Tibial artery (tissue), 4 donors: ENCODE measurements around the gene RGS7.
"Not testable (repeated sequence)": the region's sequence is repeated elsewhere in the genome, so short reads cannot be mapped to it uniquely, and the experiment has no call there.

Experiments
- DNase-seq, 2 donors: peaks; one replicate each; pipeline ENCODE4 v3.0.0-alpha.2; 2019
- H3K27ac ChIP-seq, 2 donors: fragments of 200-600 bp; sonication (generic) in 1 of 2; 1 replicate in 1 of 2; 2 replicates in 1 of 2; pipeline ENCODE4 v1.5.1; 2018 to 2019; ENCODE audit warnings: mild to moderate bottlenecking in 1 of 2
- H3K27me3 ChIP-seq, 2 donors: fragments of 200-600 bp; sonication (generic) in 1 of 2; one replicate each; pipeline versions ENCODE4 v1.5.1 to v1.6.0; 2016 to 2019
- H3K36me3 ChIP-seq, 3 donors: fragments of 200-600 bp; sonication (generic) in 2 of 3; one replicate each; pipeline ENCODE4 v1.5.1; 2016 to 2019; ENCODE audit warnings: mild to moderate bottlenecking in 2 of 3
- H3K4me1 ChIP-seq, 4 donors: fragments of 200-600 bp; sonication (generic) in 2 of 4; 1 replicate in 3 of 4; 2 replicates in 1 of 4; pipeline ENCODE4 v1.5.1; 2016 to 2019
- H3K4me3 ChIP-seq, 2 donors: fragments of 200-600 bp; sonication (generic) in 1 of 2; 1 replicate in 1 of 2; 2 replicates in 1 of 2; pipeline ENCODE4 v1.5.1; 2018 to 2019; ENCODE audit warnings: mild to moderate bottlenecking in 2 of 2
- H3K9me3 ChIP-seq, 3 donors: fragments of 200-600 bp; sonication (generic) in 1 of 3; one replicate each; pipeline ENCODE4 v1.5.1; 2016 to 2019
- CTCF ChIP-seq, 2 experiments: fragments of 200-600 bp in 1 of 2; fragments of 450-650 bp in 1 of 2; IDR thresholded peaks; one replicate each; pipeline ENCODE4 v1.5.1; 2017 to 2019; ENCODE audit warnings: antibody characterized with exemption in 2 of 2, mild to moderate bottlenecking in 1 of 2, moderate library complexity in 1 of 2
- intact Hi-C: fragments of 100-400 bp; cut with DNase I; formaldehyde crosslinking; loops from one replicate; pipeline ENCODE4 v1.15.0; 2023; ENCODE audit warnings: low total_unique reads

RGS7 gene

GRCh38 chr1:241142493-241142892 is 214.5 kb downstream of the RGS7 start:
- no peak for TF ChIP-seq CTCF (IDR thresholded peaks at IDR 0.05)
- intact Hi-C loops = no loop called here
- H3K9me3 ChIP-seq = no peaks in the 10 kb centered on the region
- no peak overlapping the region for H3K4me3 ChIP-seq
- no peaks in the 10 kb centered on the region for H3K27me3 ChIP-seq
- no peak overlapping the region for H3K27ac ChIP-seq
- DNase-seq = no peak
- no peaks in the 10 kb centered on the region for H3K36me3 ChIP-seq
- no peaks in the 10 kb centered on the region for H3K4me1 ChIP-seq

- H3K36me3 ChIP-seq, H3K27ac ChIP-seq, H3K9me3 ChIP-seq, H3K4me3 ChIP-seq, H3K27me3 ChIP-seq, H3K4me1 ChIP-seq, intact Hi-C loops, DNase-seq: not testable (repeated sequence)
These were observed 215.4 kb downstream of the RGS7 start for GRCh38 chr1:241141646-241142045.

- Histone ChIP-seq H3K4me3 (no peak overlapping the region), H3K27ac (no peak overlapping the region), H3K9me3 (no peaks in the 10 kb centered on the region), H3K4me1 (no peaks in the 10 kb centered on the region), H3K36me3 (no peaks in the 10 kb centered on the region), H3K27me3 (no peaks in the 10 kb centered on the region)
- no peak for TF ChIP-seq CTCF (IDR thresholded peaks at IDR 0.05)
- intact Hi-C loops = no loop called here
- no peak for DNase-seq
These were observed 216.3 kb downstream of the RGS7 start for GRCh38 chr1:241140670-241141069.

- H3K4me1 ChIP-seq = no peaks in the 10 kb centered on the region
- no peak for TF ChIP-seq CTCF (IDR thresholded peaks at IDR 0.05)
- DNase-seq = no peak
- H3K27ac ChIP-seq = no peak overlapping the region
- H3K9me3 ChIP-seq = no peaks in the 10 kb centered on the region
- H3K27me3 ChIP-seq = no peaks in the 10 kb centered on the region
- H3K36me3 ChIP-seq = no peaks in the 10 kb centered on the region
- H3K4me3 ChIP-seq = no peak overlapping the region
- intact Hi-C loops = no loop called here
These were observed 218.0 kb downstream of the RGS7 start for GRCh38 chr1:241139047-241139446.

- no peak for DNase-seq
- Histone ChIP-seq H3K27me3 (no peaks in the 10 kb centered on the region), H3K36me3 (no peaks in the 10 kb centered on the region), H3K27ac (no peak overlapping the region), H3K4me3 (no peak overlapping the region), H3K4me1 (no peaks in the 10 kb centered on the region), H3K9me3 (no peaks in the 10 kb centered on the region)
- intact Hi-C loops = no loop called here
- no peak for TF ChIP-seq CTCF (IDR thresholded peaks at IDR 0.05)
These were observed 218.8 kb downstream of the RGS7 start for GRCh38 chr1:241138248-241138647.

- intact Hi-C loops = no loop called here
- no peak for TF ChIP-seq CTCF (IDR thresholded peaks at IDR 0.05)
- Histone ChIP-seq H3K4me1 (no peaks in the 10 kb centered on the region), H3K27ac (no peak overlapping the region), H3K4me3 (no peak overlapping the region), H3K36me3 (no peaks in the 10 kb centered on the region), H3K9me3 (no peaks in the 10 kb centered on the region), H3K27me3 (no peaks in the 10 kb centered on the region)
- DNase-seq = no peak
These were observed 220.6 kb downstream of the RGS7 start for GRCh38 chr1:241136389-241136788.
